ENCODE data around the gene ZNF473.

- TF ChIP-seq EZH2phosphoT487 (IDR thresholded peaks at IDR 0.05) (no peak), CTCF (IDR thresholded peaks at IDR 0.05) (no peak)
These were observed 33.2 kb downstream of the ZNF473 start for GRCh38 chr19:50059045-50059444.
